Sigmoid colon (tissue), 4 donors: ENCODE results near the gene KIF15.

Experiments used
- POLR2A ChIP-seq, 2 donors: fragments of 450-650 bp; IDR thresholded peaks; one replicate each; pipeline ENCODE4 v1.6.1; 2016; ENCODE audit warnings: antibody characterized with exemption in 2 of 2, mild to moderate bottlenecking in 2 of 2, moderate library complexity in 2 of 2
- POLR2AphosphoS5 ChIP-seq, 4 donors: sonication (generic); formaldehyde crosslinking; IDR thresholded peaks; one replicate each; pipeline ENCODE4 v1.6.1; 2017; ENCODE audit warnings: antibody characterized with exemption in 4 of 4
- TF ChIP-seq, protein P1 (sequence below), 4 experiments: fragments of 450-650 bp in 3 of 4; fragments of 200-600 bp in 1 of 4; IDR thresholded peaks; one replicate each; pipeline ENCODE4 v1.5.1; 2016 to 2019; ENCODE audit warnings: antibody characterized with exemption in 4 of 4, mild to moderate bottlenecking in 3 of 4, moderate library complexity in 2 of 4

DNA sequence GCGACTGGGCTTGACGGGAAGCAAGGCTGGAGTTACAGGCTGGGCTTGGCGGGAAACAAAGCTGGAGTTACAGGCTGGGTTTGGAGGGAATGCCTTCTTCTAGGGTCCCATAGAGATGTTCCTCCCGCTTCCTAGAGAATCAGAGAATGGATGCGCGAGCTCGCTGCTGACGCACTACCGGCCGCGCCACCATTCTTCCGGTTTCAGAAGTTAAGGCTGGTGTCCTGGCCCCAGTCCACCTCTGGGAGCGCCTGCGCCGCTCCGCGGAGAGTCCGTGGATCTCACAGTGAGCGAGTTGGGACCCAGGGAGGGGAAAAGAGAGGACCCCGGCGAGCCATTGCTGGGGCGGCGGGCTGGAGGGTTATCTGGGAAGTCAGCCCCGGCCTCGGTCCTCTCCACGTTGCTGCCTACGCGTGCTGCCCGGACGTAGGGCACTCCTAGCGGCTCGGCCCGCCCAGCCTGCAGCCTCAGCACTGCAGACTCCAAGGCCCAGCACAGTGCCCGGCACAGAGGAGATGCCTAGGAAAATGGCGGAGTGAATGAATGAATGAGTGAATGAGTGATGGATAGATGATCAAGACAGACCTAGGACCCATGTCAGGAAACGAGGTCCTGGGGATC lies 49.0 kb upstream of the KIF15 start, which contains the start of gene ZNF502:
- peak; percentile 24 to 41 for TF ChIP-seq POLR2A (IDR thresholded peaks at IDR 0.05)
- TF ChIP-seq, protein P1, sequence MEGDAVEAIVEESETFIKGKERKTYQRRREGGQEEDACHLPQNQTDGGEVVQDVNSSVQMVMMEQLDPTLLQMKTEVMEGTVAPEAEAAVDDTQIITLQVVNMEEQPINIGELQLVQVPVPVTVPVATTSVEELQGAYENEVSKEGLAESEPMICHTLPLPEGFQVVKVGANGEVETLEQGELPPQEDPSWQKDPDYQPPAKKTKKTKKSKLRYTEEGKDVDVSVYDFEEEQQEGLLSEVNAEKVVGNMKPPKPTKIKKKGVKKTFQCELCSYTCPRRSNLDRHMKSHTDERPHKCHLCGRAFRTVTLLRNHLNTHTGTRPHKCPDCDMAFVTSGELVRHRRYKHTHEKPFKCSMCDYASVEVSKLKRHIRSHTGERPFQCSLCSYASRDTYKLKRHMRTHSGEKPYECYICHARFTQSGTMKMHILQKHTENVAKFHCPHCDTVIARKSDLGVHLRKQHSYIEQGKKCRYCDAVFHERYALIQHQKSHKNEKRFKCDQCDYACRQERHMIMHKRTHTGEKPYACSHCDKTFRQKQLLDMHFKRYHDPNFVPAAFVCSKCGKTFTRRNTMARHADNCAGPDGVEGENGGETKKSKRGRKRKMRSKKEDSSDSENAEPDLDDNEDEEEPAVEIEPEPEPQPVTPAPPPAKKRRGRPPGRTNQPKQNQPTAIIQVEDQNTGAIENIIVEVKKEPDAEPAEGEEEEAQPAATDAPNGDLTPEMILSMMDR (IDR thresholded peaks at IDR 0.05) = peak in 3 of 4 experiments; percentile 18 to 53 (median 43)
- TF ChIP-seq POLR2AphosphoS5 (IDR thresholded peaks at IDR 0.05) = peak; percentile 48 to 77 (median 66)
